NCI-H774 (cell line): ENCODE data around the gene IDH3B.

Experiments used
- DNase-seq: peaks from one replicate; lab custom pipeline; 2025; lab: John Stamatoyannopoulos, UW

Gene IDH3B

DNA sequence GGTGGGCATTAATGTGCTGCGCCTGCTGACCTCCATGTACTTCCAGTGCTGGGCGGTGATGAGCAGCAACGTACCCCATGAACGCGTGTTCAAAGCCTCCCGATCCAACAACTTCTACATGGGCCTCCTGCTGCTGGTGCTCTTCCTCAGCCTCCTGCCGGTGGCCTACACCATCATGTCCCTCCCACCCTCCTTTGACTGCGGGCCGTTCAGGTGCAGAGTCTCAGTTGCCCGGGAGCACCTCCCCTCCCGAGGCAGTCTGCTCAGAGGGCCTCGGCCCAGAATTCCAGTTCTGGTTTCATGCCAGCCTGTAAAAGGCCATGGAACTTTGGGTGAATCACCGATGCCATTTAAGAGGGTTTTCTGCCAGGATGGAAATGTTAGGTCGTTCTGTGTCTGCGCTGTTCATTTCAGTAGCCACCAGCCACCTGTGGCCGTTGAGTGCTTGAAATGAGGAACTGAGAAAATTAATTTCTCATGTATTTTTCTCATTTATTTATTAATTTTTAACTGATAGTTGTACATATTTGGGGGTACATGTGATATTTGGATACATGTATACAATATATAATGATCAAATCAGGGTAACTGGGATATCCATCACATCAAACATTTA lies 46.8 kb downstream of the IDH3B start:
- no peak for DNase-seq

- no peak for DNase-seq
These were observed 47.4 kb downstream of the IDH3B start for GRCh38 chr20:2616634-2617033.

DNA sequence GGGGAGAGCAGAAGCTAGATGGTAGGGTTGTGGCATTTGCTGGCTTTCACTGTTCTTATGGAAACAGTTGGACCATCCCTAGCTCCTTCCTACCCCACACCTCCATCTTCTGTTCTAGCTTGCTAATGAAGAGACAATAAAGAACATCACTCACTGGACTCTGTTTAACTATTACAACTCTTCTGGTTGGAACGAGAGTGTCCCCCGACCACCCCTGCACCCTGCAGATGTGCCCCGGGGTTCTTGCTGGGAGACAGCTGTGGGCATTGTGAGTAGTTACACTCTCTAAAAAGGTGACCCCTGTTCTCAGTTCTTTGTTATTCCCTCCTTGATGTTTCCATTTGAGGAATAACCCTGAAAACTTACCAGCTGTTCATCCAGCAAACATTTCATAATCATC lies 51.9 kb downstream of the IDH3B start:
- no peak for DNase-seq

DNA sequence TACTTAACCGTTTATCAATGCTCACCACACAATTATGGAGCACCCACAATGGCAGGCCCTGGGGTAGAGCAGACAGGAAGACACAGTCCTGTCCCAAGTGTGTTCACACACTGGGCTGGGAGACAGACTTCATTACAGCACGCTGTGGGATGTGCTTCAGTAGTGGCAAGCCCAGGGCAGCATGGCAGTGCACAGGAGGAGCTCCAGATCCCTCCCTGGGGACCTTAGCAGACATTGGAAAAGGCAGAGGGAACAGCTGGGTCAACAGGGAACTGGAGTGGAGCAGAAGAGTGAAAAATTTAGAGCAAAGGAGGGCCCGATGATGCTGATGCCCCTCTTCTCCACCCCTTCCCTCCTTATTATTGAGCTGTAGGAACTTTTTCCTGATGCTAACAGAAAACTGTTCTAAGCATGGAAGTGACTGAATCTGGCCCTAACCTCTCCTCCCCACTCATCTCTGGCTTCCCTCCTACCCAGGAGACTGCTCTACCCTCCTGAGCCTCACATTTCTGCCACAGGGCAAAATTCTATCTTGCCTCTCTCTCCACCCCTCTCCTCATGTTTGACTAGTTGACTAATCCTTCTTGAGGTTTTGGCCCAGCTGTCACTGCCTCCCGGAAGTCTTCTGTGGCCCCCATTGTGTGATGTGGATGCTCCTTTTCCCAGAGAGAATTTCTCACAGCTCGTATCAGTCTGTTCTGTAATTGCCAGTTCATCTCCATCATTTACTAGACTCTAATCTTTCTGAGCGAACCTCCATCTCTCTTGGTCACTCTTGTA lies 52.9 kb downstream of the IDH3B start:
- no peak for DNase-seq

DNA sequence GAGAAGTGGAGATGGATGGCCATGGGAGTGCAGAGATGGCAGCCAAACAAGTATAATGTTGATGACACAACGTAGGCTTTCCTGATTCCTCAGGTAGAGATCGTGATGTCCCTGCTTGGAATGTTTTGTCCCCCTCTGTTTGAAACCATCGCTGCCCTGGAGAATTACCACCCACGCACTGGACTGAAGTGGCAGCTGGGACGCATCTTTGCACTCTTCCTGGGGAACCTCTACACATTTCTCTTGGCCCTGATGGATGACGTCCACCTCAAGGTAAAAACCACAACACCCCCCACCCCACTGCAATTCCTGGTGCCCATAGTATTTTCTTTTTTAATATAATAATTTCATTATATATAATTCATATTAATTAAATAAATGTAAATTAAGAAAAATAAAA lies 53.7 kb downstream of the IDH3B start:
- DNase-seq: no peak
